Skeletal muscle tissue (tissue), 4 donors: Measurements from ENCODE around the gene TAPBP. TPM values are rescaled to one million over a fixed set of nuclear protein-coding genes. Genes with fewer than 3 reads are reported as not detected.

Source experiments
- H3K27ac ChIP-seq: one replicate; pipeline ENCODE4 v1.7.0; 2013; ENCODE audit warnings: mild to moderate bottlenecking, low read depth, low read length, inconsistent platforms
- H3K27me3 ChIP-seq, 3 donors: one replicate each; pipeline ENCODE4 v1.7.0; 2013; ENCODE audit warnings: low read length in 3 of 3; ENCODE audit not compliant: control insufficient read depth in 3 of 3, insufficient read depth in 3 of 3
- H3K36me3 ChIP-seq, 3 donors: one replicate each; pipeline ENCODE4 v1.7.0; 2013; ENCODE audit warnings: low read length in 3 of 3; ENCODE audit not compliant: control insufficient read depth in 3 of 3, insufficient read depth in 3 of 3
- H3K4me1 ChIP-seq, 3 donors: one replicate each; pipeline ENCODE4 v1.7.0; 2013; ENCODE audit warnings: low read length in 3 of 3, mild to moderate bottlenecking in 3 of 3; ENCODE audit not compliant: control insufficient read depth in 3 of 3, insufficient read depth in 3 of 3
- H3K4me3 ChIP-seq, 3 donors: one replicate each; pipeline ENCODE4 v1.7.0; 2013; ENCODE audit warnings: low read length in 3 of 3
- H3K9ac ChIP-seq, 3 donors: one replicate each; pipeline ENCODE4 v1.7.0; 2013; ENCODE audit warnings: low read length in 3 of 3, mild to moderate bottlenecking in 3 of 3, moderate library complexity in 2 of 3, low read depth in 1 of 3
- H3K9me3 ChIP-seq, 3 donors: one replicate each; pipeline ENCODE4 v1.7.0; 2013; ENCODE audit warnings: low read length in 3 of 3; ENCODE audit not compliant: control insufficient read depth in 3 of 3
- total RNA-seq: library from RNA; depleted of rRNA; stranded (reverse); fragments of >200 nt; gene quantifications from one replicate; pipeline ENCODE4 v1.2.3, GENCODE V29; 2014
- donor health status: Osteomylitis.

Gene TAPBP
- total RNA-seq, 1 donor from 2014 or later: 16.7 TPM

DNA sequence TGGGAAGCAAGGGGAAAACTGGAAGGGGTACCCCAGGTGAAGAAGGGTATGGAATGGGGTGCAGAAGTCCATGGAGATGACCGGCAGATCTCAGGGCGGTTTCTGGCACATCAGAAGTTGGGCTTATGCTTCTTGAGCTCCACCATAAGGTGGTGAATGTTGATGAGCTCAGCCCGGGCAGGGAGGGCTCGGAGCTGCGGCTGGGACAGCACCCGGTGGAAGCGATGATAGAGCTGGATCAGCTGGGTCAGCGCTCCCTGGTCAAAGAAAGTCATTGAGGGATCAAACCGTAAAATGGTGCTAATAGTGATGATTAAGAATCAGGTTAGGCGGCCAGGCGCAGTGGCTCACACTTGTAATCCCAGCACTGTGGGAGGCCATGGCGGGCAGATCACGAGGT lies 63.1 kb downstream of the TAPBP start:
- peaks cover 21 to 23% (median 22%) of the 10 kb centered on the region in 3 donors for H3K4me1 ChIP-seq
- no peaks in the 10 kb centered on the region for H3K27me3 ChIP-seq
- H3K27ac ChIP-seq: no peak overlapping the region

DNA sequence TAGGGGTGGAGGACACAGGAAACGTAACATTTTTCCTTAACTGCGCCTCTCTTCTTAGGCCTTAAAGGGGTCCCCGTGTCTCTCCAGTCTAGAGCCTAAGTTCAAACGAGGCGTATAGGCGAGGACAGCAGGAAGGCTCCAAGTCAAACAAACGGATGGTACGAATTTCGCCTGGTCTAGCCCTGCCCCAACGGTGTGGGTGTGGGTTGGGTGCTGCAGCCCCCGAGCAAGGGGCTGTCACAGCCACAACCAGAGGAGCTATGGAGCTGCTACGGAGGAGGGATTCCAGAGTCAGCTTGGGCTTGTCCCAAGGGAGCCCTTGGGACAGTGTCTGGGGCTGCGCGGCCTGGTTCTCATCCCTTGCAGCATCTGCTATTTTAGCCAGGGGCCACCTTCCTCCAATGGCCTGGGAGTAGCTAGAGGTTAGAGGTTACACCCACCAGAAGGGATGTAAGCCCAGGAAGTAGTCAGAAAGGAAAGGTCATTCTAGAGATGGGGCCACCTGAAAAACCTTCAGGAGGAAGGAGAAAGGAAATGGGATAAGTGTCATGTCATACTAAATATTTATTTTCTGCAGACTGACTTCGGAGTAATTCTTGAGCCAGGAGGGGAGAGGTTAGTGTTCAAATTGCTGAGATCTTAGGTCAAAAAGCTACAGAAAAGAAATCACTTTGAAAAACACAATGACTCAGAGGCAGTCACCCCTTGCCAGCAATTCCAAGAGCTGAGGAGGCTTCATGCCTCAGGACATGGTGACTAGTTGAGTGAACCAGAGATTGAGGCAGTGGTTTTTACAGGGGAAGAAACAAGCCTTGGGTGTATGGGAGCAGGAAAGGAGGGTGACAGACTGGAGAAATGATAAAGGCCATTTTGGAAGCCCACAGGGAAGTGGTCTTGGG lies 63.9 kb downstream of the TAPBP start:
- Histone ChIP-seq H3K27ac (peak overlapping the region; percentile 94), H3K9ac (peak overlapping the region; percentile 88 to 97 (median 93)), H3K36me3 (peaks cover 5 to 14% (median 12%) of the 10 kb centered on the region in 3 donors), H3K27me3 (no peaks in the 10 kb centered on the region), H3K4me1 (peaks cover 21 to 23% (median 22%) of the 10 kb centered on the region in 3 donors), H3K4me3 (peak overlapping the region; percentile 79 to 92 (median 87)), H3K9me3 (no peaks in the 10 kb centered on the region)

More for the DNA sequence above, 63.1 kb downstream of the TAPBP start:
- H3K9ac ChIP-seq: peak overlapping the region in 1 of 3 donors; percentile 97
- H3K4me3 ChIP-seq: no peak overlapping the region
- peaks cover 5 to 17% (median 14%) of the 10 kb centered on the region in 3 donors for H3K36me3 ChIP-seq
- no peaks in the 10 kb centered on the region for H3K9me3 ChIP-seq

Other genes starting within 250 kb of the TAPBP start
- 14.6 TPM for gene HLA-DPA1, start 240.4 kb downstream of the TAPBP start, total RNA-seq
- gene HLA-DPB1, start 238.1 kb downstream of the TAPBP start, total RNA-seq: 9.9 TPM
- 28.7 TPM for gene COL11A2, start 121.6 kb downstream of the TAPBP start, total RNA-seq
- 17.7 TPM for gene RXRB, start 113.4 kb downstream of the TAPBP start, total RNA-seq
- gene SLC39A7, start 113.2 kb downstream of the TAPBP start, total RNA-seq: 53.2 TPM
- 15.7 TPM for gene HSD17B8, start 109.4 kb downstream of the TAPBP start, total RNA-seq
- 20.4 TPM for gene RING1, start 105.6 kb downstream of the TAPBP start, total RNA-seq
- gene VPS52, start 42.2 kb downstream of the TAPBP start, total RNA-seq: 43.8 TPM
- 8,222 TPM for gene RPS18, start 42.0 kb downstream of the TAPBP start, total RNA-seq
- 2.1 TPM for gene B3GALT4, start 37.0 kb downstream of the TAPBP start, total RNA-seq
- gene WDR46, start 24.8 kb downstream of the TAPBP start, total RNA-seq: 67.3 TPM
- gene PFDN6, start 24.5 kb downstream of the TAPBP start, total RNA-seq: 27.1 TPM
- 18.3 TPM for gene RGL2, start 15.1 kb downstream of the TAPBP start, total RNA-seq
- 17.7 TPM for gene ZBTB22, start 3.7 kb upstream of the TAPBP start, total RNA-seq
- 15.1 TPM for gene DAXX, start 8.9 kb upstream of the TAPBP start, total RNA-seq
- 12.0 TPM for gene KIFC1, start 77.7 kb upstream of the TAPBP start, total RNA-seq
- gene PHF1, start 96.9 kb upstream of the TAPBP start, total RNA-seq: 5.7 TPM
- gene CUTA, start 104.0 kb upstream of the TAPBP start, total RNA-seq: 73.1 TPM
- 1.6 TPM for gene SYNGAP1, start 106.0 kb upstream of the TAPBP start, total RNA-seq
- 11.0 TPM for gene ZBTB9, start 140.5 kb upstream of the TAPBP start, total RNA-seq